Tibial nerve (tissue), 4 donors: ENCODE data around the gene SPRYD7.

ENCODE experiments used
- CTCF ChIP-seq, 5 experiments: fragments of 200-600 bp in 3 of 5; fragments of 450-650 bp in 2 of 5; sonication (generic) in 3 of 5; IDR thresholded peaks; one replicate each; pipeline ENCODE4 v1.5.1; 2016 to 2019; ENCODE audit warnings: antibody characterized with exemption in 5 of 5, mild to moderate bottlenecking in 3 of 5, moderate library complexity in 2 of 5
- EP300 ChIP-seq, 2 donors: sonication (generic); formaldehyde crosslinking; IDR thresholded peaks; one replicate each; pipeline ENCODE4 v1.6.1; 2017; ENCODE audit warnings: antibody characterized with exemption in 2 of 2, mild to moderate bottlenecking in 1 of 2
- POLR2A ChIP-seq, 2 donors: fragments of 450-650 bp; IDR thresholded peaks; one replicate each; pipeline ENCODE4 v1.6.1; 2017; ENCODE audit warnings: antibody characterized with exemption in 2 of 2, mild to moderate bottlenecking in 2 of 2, moderate library complexity in 2 of 2

- TF ChIP-seq CTCF (IDR thresholded peaks at IDR 0.05) (no peak), POLR2A (IDR thresholded peaks at IDR 0.05) (no peak), EP300 (IDR thresholded peaks at IDR 0.05) (no peak)
Measured at GRCh38 chr13:49958321-49958720, 22.2 kb upstream of the SPRYD7 start.
